ENCODE data around the gene GNPDA1.

- TF ChIP-seq CTCF (IDR thresholded peaks at IDR 0.05; ENCODE audit: borderline replicate concordance, extremely low read depth, low read length, poor library complexity, severe bottlenecking): no peak
- no peak for TF ChIP-seq EZH2 (IDR thresholded peaks at IDR 0.05; ENCODE audit: borderline replicate concordance, low read depth, low read length, severe bottlenecking)
These were observed 12.8 kb upstream of the GNPDA1 start for GRCh38 chr5:142025637-142026036.

All from DND-41 (cell line).